Choroid plexus epithelial cell (primary cell): ENCODE results near the gene SLC12A2.

Experiments
- DNase-seq: peaks from one replicate; pipeline ENCODE4 v3.0.0-alpha.2; 2010; ENCODE audit warnings: low read depth
- H3K4me3 ChIP-seq: 2 replicates; pipeline ENCODE4 v1.5.1; 2011; ENCODE audit warnings: low read depth, mild to moderate bottlenecking, control low read depth, low read length, moderate library complexity
- TF ChIP-seq, protein P1 (sequence below): conservative IDR thresholded peaks from 2 replicates; pipeline ENCODE4 v1.5.1; 2011; ENCODE audit warnings: low read depth, mild to moderate bottlenecking, control low read depth, inconsistent platforms, low read length, moderate library complexity

Gene SLC12A2

DNA sequence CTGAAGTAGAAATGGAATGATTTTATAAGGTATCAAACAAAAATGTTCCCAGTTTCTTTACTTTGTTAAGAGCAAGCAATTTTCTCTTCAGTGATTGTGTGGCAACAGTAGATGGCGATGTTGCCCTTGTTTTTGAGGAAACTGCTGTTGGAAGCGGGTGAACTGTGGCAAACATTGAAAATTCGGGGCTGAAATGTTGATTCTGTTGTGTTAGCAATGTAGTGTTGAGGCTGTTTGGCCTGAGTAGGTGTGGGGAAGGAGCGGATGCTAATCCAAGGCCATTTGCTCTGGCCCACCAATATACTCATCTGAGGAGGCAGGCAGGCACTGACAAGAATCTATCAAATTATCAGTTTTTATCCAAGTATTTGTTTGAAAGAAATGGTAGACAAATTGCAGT lies 129.8 kb downstream of the SLC12A2 start:
- peak; percentile 90 for DNase-seq
- TF ChIP-seq, protein P1, sequence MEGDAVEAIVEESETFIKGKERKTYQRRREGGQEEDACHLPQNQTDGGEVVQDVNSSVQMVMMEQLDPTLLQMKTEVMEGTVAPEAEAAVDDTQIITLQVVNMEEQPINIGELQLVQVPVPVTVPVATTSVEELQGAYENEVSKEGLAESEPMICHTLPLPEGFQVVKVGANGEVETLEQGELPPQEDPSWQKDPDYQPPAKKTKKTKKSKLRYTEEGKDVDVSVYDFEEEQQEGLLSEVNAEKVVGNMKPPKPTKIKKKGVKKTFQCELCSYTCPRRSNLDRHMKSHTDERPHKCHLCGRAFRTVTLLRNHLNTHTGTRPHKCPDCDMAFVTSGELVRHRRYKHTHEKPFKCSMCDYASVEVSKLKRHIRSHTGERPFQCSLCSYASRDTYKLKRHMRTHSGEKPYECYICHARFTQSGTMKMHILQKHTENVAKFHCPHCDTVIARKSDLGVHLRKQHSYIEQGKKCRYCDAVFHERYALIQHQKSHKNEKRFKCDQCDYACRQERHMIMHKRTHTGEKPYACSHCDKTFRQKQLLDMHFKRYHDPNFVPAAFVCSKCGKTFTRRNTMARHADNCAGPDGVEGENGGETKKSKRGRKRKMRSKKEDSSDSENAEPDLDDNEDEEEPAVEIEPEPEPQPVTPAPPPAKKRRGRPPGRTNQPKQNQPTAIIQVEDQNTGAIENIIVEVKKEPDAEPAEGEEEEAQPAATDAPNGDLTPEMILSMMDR: peak; percentile 82
- H3K4me3 ChIP-seq: no peak overlapping the region

DNA sequence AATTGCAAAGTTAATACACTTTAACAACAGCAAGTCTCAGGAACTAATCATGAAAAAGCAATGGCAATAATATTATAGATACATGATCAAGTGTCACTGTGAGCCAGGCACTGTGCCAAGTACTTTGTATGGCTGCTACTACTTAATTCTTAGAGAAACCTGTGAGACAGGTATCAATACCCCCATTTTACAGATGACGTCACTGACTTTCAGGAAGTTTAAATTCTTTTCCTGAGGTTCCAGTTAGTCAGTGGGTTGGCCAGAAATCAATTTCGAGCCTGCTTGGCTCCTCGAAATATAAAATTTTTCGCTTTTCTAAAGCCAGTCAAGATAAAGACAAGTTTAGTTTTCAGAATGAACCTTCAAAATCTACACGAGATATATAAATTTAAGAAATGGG lies 130.3 kb downstream of the SLC12A2 start:
- TF ChIP-seq, protein P1: no peak
- DNase-seq: no peak
- no peak overlapping the region for H3K4me3 ChIP-seq

DNA sequence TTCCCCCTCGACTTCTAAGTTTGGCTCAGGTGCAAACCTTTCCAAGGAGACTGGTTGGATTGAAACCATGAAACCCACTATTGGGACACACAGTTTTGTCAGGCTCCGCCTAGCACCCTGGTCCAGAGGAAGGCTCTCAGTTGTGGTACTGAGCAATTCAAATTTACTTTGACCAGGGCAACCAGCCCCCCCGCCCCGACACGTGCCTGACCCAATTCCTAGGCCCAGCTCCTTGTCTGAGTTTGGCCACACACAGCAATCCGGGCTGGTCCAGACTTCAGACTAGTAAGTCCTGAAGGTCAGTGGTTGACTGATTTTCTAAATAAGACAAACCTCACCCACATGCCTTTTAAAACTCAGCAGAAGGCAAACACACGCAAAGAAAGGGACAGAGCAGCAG lies 132.7 kb downstream of the SLC12A2 start:
- TF ChIP-seq, protein P1: no peak
- no peak for DNase-seq
- no peak overlapping the region for H3K4me3 ChIP-seq

DNA sequence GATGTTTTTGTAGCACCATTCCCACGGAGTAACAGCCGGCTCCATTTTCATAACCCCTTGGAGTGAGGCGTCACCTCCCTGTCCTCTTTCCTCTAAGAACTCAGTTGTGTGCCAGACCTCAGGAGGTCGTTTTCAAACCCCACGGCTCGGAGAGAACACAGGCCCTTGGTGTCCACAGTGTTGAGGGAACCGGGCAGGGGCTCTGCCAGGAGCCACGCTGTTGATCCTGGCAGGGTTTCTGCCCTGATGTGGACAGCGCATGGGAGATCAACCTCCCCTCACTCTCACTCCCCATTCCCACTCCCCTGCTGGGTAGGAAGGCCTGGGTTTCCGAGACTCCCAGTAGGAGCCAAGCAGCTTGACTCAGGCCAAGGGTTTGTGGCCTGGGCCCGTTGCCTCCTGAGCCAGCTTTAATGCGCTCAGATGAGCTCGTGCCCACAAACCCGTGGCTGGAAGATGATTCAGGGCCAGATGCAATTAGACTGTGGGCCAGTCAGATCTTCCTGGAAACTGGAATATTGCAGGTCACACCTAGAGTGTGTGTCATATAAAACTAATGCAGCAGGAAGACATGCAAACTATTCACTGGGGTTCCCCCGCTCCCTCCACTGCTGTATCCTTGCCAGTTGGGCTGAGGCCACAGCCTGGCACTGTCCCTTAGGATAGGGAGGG lies 133.4 kb downstream of the SLC12A2 start:
- no peak overlapping the region for H3K4me3 ChIP-seq
- TF ChIP-seq, protein P1: no peak
- DNase-seq: peak; percentile 76

DNA sequence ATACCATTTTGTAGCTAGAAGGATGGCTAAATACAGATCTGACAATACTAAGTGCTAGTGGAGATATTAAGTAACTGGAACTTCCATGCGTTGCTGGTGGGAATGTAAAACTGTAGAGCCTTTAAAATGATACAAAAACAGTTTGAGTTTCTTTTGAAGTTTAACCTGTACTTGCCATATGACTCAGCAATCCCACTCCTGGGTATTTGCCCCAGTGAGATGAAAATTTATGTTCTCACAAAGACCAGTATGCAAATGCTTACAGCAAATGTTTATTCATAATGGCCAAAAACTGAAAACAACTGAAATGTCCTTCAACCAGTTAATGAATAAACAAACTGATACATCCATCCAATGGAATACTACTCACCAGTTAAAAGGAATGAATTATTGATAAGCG lies 137.3 kb downstream of the SLC12A2 start:
- DNase-seq: no peak
- no peak overlapping the region for H3K4me3 ChIP-seq
- TF ChIP-seq, protein P1: no peak

DNA sequence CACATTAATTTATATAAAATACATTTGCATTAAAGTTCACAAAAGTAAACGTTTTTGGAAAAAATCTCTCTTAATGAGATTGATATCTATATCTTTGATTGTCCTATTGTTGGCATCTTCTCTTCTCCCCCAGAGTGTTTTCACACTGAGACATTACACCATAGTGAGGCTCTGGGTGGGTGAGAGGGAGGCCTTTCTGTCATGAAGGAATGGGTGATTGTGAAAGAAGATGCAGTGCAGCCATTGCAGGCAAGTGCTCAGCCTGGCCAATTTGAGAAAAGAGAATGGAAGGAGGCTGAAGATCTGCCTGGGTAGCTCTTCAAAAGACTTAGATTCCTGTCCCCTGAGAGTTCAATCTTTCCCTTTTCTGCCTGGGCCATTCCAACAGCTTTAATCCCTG lies 140.8 kb downstream of the SLC12A2 start:
- TF ChIP-seq, protein P1: no peak

DNA sequence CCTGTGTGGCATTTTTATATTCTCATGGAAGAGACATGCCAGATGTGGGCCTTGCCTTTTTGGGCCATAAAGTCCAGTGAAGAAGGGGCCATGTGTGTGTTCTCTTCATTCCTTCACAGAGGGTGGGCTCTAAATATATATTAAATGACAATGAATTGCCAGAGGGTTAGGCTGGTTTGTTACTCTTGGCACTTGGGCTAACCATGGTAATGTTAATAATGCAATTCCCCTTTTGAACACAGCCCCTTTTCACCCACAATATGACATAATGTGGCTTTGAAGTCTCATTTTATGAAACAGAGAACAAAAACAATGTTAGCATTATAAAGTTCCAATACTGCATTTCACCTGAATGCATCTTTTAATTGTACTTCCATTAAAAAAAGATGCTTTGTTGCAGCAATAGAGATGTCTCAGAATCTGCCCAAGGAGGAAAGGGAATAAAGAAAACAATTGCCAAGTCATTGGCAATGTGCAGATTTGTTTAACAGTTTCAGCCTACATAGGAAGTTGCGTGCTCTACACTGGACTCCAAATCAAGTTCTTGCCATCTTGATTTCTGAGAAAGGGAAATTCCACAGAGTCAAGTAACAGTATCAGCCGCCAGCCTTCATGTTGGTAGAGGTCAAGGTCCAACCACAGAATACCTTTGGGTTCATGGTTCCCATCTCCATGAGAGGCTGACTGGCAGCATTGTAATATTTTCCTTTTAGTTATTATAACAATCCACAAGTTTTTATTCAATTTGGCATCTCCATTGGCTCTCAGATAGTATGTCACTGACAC lies 141.9 kb downstream of the SLC12A2 start:
- H3K4me3 ChIP-seq: no peak overlapping the region
- DNase-seq: no peak
- TF ChIP-seq, protein P1: no peak

More for the DNA sequence above, 140.8 kb downstream of the SLC12A2 start:
- DNase-seq: peak; percentile 46
- no peak overlapping the region for H3K4me3 ChIP-seq
